ENCODE results near the gene SLC7A8. TPM values are rescaled to one million over a fixed set of nuclear protein-coding genes. Genes with fewer than 3 reads are reported as not detected.

Gene SLC7A8
- polyA plus RNA-seq, 1 experiment: 0.78 TPM

DNA sequence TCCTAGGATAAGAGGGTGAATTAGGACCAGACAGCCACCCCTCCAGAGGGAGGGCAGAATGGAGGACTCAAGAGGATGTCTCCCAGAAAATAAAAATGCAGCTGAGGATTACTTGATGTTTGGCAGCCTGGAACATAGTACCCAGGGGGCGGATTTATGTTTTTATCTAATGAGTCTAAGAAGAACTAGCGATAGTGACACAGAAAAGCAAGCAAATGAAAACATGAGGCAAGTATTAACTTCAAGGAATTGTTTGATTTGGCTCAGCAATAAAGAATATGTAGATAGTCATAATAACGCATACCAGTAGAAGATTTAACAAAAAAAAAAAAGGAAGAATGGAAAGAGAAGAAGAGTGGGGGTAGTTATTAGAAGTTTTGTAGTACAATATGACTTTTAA is 10.0 kb upstream of the SLC7A8 start:
- peaks cover 11% of the 10 kb centered on the region for H3K27me3 ChIP-seq (ENCODE audit: control insufficient read depth, insufficient read depth, low read length)
- POLR2A ChIA-PET: interaction anchor here (0.8 kb wide), 1 partner anchor 69 kb away, joined by 7 read pairs; no protein-coding TSS in a partner anchor
- TF ChIP-seq, protein P1, sequence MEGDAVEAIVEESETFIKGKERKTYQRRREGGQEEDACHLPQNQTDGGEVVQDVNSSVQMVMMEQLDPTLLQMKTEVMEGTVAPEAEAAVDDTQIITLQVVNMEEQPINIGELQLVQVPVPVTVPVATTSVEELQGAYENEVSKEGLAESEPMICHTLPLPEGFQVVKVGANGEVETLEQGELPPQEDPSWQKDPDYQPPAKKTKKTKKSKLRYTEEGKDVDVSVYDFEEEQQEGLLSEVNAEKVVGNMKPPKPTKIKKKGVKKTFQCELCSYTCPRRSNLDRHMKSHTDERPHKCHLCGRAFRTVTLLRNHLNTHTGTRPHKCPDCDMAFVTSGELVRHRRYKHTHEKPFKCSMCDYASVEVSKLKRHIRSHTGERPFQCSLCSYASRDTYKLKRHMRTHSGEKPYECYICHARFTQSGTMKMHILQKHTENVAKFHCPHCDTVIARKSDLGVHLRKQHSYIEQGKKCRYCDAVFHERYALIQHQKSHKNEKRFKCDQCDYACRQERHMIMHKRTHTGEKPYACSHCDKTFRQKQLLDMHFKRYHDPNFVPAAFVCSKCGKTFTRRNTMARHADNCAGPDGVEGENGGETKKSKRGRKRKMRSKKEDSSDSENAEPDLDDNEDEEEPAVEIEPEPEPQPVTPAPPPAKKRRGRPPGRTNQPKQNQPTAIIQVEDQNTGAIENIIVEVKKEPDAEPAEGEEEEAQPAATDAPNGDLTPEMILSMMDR (IDR thresholded peaks at IDR 0.05; ENCODE audit: low read depth, low read length): no peak
- no peak overlapping the region for H3K27ac ChIP-seq (ENCODE audit: low read depth, low read length)
- no peak overlapping the region for H3K4me3 ChIP-seq (ENCODE audit: low read depth, low read length)
- CTCF ChIA-PET: interaction anchor here (3.5 kb wide), 1 partner anchor 72 kb away, joined by 20 read pairs; no protein-coding TSS in a partner anchor
- H3K9me3 ChIP-seq (ENCODE audit: control insufficient read depth, insufficient read depth, low read length): no peaks in the 10 kb centered on the region
- no peak for DNase-seq (ENCODE audit: low read depth, low spot score)

DNA sequence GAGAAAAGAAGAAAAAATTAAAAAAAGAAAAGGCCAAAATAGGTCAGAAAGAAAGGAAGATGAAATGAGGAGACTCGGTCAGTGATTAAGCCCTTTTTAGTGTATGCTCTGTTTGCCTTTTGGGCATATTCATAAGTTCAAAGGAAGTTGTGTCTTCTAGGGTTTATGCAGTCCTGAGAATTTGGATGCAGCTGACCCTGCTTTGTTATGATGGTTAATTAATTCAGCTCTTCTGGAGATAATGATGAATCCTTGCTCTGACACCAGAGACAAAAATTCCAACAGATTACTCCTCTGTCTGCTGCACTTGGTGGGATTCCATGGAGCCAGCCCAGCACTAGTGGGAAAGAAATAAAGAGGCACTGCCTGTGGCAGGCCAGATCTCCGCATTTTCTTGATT is 4.5 kb upstream of the SLC7A8 start:
- ChIA-PET CTCF (interaction anchor here (0.7 to 22.0 kb wide), 22 partner anchors 11 to 202 kb away, joined by 3 to 818 read pairs (median 6); partner anchors contain the start of gene CEBPE), POLR2A (no interaction called here)
- no peak overlapping the region for H3K27ac ChIP-seq (ENCODE audit: low read depth, low read length)
- H3K27me3 ChIP-seq (ENCODE audit: control insufficient read depth, insufficient read depth, low read length): peaks cover 17% of the 10 kb centered on the region
- H3K9me3 ChIP-seq (ENCODE audit: control insufficient read depth, insufficient read depth, low read length): no peaks in the 10 kb centered on the region
- H3K4me3 ChIP-seq (ENCODE audit: low read depth, low read length): no peak overlapping the region
- DNase-seq (ENCODE audit: low read depth, low spot score): no peak
- TF ChIP-seq, protein P1 (IDR thresholded peaks at IDR 0.05; ENCODE audit: low read depth, low read length): no peak

DNA sequence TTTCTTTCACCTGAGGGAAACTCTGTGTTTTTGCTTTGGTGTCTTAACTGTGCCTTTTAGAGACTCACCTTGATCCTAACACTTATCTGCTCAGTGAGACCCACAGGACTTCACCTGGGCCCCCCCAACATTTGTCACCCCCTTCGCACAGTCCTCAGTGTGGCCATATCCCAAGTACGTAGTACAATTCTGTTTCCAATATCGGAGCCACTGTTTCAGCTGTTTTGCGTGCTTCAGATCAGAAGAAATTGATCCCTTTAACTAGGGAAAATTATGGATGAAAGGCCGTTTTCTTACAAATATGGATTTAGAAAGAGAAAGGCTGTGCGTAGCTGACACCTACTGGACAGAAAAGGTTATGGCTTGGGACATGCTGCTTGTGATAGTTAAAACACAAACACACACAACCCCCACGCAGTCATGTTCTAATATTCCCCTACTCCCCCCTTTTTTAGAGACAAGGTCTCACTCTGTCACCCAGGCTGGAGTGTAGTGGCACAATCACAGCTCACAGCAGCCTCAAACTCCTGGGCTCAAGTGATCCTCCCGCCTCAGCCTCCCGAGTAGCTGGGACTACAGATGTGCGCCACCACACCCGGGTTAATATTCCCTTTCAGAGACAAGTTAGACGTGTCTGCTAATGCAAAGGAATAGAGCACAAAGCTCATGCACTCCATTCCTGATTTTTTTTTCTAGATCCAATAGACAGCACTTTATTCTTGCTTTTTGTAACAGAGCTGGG is 3.6 kb upstream of the SLC7A8 start:
- POLR2A ChIA-PET: no interaction called here
- DNase-seq (ENCODE audit: low read depth, low spot score): peak; percentile 47

DNA sequence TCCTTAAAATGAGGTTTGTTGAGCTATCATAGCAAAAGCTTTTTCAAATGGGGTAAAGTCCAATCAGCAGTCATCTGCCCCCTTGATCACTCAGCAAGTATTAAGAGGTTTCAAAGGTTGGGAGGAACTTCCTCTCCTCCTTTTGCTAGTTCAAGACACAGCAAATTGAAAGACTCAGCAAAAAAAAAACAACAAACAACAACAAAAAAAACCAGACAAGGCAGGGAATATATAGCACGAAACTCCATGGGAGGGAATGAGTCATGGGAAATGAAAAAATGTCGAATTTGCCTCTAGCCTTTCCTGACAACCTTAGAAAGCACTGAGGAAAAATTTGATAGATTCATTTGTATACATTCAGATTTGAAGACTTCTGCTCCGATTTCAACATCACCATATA is 1.6 kb upstream of the SLC7A8 start:
- Histone ChIP-seq H3K4me3 (ENCODE audit: low read depth, low read length) (no peak overlapping the region), H3K27me3 (ENCODE audit: control insufficient read depth, insufficient read depth, low read length) (peaks cover 31% of the 10 kb centered on the region), H3K27ac (ENCODE audit: low read depth, low read length) (no peak overlapping the region), H3K9me3 (ENCODE audit: control insufficient read depth, insufficient read depth, low read length) (no peaks in the 10 kb centered on the region)
- TF ChIP-seq, protein P1 (IDR thresholded peaks at IDR 0.05; ENCODE audit: low read depth, low read length): no peak
- no peak for DNase-seq (ENCODE audit: low read depth, low spot score)
- ChIA-PET CTCF (interaction anchor here (0.5 to 22.0 kb wide), 13 partner anchors 8 to 1953 kb away, joined by 3 to 818 read pairs (median 4); partner anchors contain the start of gene CEBPE), POLR2A (interaction anchor here (0.7 kb wide), 1 partner anchor 92 kb away, joined by 3 read pairs; no protein-coding TSS in a partner anchor)

More for the DNA sequence above, 3.6 kb upstream of the SLC7A8 start:
- no peak overlapping the region for H3K27ac ChIP-seq (ENCODE audit: low read depth, low read length)
- no peaks in the 10 kb centered on the region for H3K9me3 ChIP-seq (ENCODE audit: control insufficient read depth, insufficient read depth, low read length)
- TF ChIP-seq, protein P1 (IDR thresholded peaks at IDR 0.05; ENCODE audit: low read depth, low read length): peak; percentile 89
- H3K27me3 ChIP-seq (ENCODE audit: control insufficient read depth, insufficient read depth, low read length): peaks cover 24% of the 10 kb centered on the region
- H3K4me3 ChIP-seq (ENCODE audit: low read depth, low read length): no peak overlapping the region
- CTCF ChIA-PET: interaction anchor here (0.6 to 22.0 kb wide), 33 partner anchors 10 to 677 kb away, joined by 3 to 818 read pairs (median 6); partner anchors contain the start of gene CEBPE

DNA sequence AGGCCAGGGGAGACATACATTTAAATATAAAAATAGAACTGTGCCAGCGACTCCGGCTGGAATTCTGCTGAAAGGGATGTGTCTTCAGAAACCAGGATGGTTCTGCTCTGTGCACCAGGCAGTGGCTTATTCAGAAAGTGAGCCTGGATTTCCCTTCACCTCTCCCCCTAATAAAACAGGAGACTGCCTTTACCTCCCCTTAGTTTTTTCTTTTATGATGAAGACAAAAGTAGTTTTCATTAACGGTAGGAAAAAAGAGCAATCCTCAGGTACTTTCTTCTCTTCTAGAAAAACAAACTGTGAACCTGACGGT is 346 bp downstream of the SLC7A8 start:
- no peak overlapping the region for H3K27ac ChIP-seq (ENCODE audit: low read depth, low read length)
- ChIA-PET POLR2A (interaction anchor here (0.6 kb wide), 1 partner anchor 28 kb away, joined by 3 read pairs; no protein-coding TSS in a partner anchor), CTCF (interaction anchor here (1.0 to 22.0 kb wide), 4 partner anchors 28 to 115 kb away, joined by 3 to 818 read pairs (median 17); partner anchors contain the start of gene CEBPE)
- TF ChIP-seq, protein P1 (IDR thresholded peaks at IDR 0.05; ENCODE audit: low read depth, low read length): no peak
- peak overlapping the region; percentile 52 for H3K4me3 ChIP-seq (ENCODE audit: low read depth, low read length)
- H3K9me3 ChIP-seq (ENCODE audit: control insufficient read depth, insufficient read depth, low read length): no peaks in the 10 kb centered on the region
- DNase-seq (ENCODE audit: low read depth, low spot score): no peak
- H3K27me3 ChIP-seq (ENCODE audit: control insufficient read depth, insufficient read depth, low read length): peaks cover 45% of the 10 kb centered on the region

Measured in AG04450 (cell line).